ENCODE data around the gene TEX29.

TEX29 gene

GRCh38 chr13:111323549-111323948 lies 3.1 kb downstream of the TEX29 start:
- DNase-seq, result no peak

- no peak for DNase-seq
These were observed 3.7 kb downstream of the TEX29 start for GRCh38 chr13:111323950-111324651.

GRCh38 chr13:111324736-111325135 lies 4.3 kb downstream of the TEX29 start:
- DNase-seq, result no peak

GRCh38 chr13:111325146-111325890 lies 4.9 kb downstream of the TEX29 start:
- no peak for DNase-seq

GRCh38 chr13:111325941-111326620 lies 5.6 kb downstream of the TEX29 start:
- no peak for DNase-seq

- DNase-seq, result no peak
These were observed 6.2 kb downstream of the TEX29 start for GRCh38 chr13:111326621-111326965.

- DNase-seq, result no peak
These were observed 6.7 kb downstream of the TEX29 start for GRCh38 chr13:111326981-111327642.

- DNase-seq, result no peak
These were observed 7.5 kb downstream of the TEX29 start for GRCh38 chr13:111327730-111328573.

GRCh38 chr13:111328574-111329410 lies 8.3 kb downstream of the TEX29 start:
- DNase-seq, result no peak

- DNase-seq, result no peak
These were observed 9.2 kb downstream of the TEX29 start for GRCh38 chr13:111329641-111330040.

GRCh38 chr13:111330066-111330610 lies 9.7 kb downstream of the TEX29 start:
- DNase-seq, result no peak

GRCh38 chr13:111335298-111335697 lies 14.9 kb downstream of the TEX29 start:
- DNase-seq, result no peak

GRCh38 chr13:111336666-111337065 lies 16.2 kb downstream of the TEX29 start:
- DNase-seq, result no peak

GRCh38 chr13:111337206-111337605 lies 16.8 kb downstream of the TEX29 start:
- DNase-seq, result no peak

GRCh38 chr13:111337741-111338140 lies 17.3 kb downstream of the TEX29 start:
- DNase-seq, result no peak

- no peak for DNase-seq
These were observed 18.4 kb downstream of the TEX29 start for GRCh38 chr13:111338841-111339240.

GRCh38 chr13:111339366-111340143 lies 19.1 kb downstream of the TEX29 start:
- no peak for DNase-seq

GRCh38 chr13:111341886-111342285 lies 21.4 kb downstream of the TEX29 start:
- DNase-seq, result no peak

- no peak for DNase-seq
These were observed 22.3 kb downstream of the TEX29 start for GRCh38 chr13:111342721-111343120.

- no peak for DNase-seq
These were observed 22.9 kb downstream of the TEX29 start for GRCh38 chr13:111343186-111343805.
